OCI-LY7 (cell line): ENCODE measurements around the gene SLIT3. TPM values are rescaled to one million over a fixed set of nuclear protein-coding genes. Genes with fewer than 3 reads are reported as not detected.

Source experiments
- BruUV-seq: library from RNA; stranded (reverse); fragments of 400-500 nt; replicated peaks from 2 replicates; lab custom pipeline; 2021; lab: Mats Ljungman, UMichigan
- CTCF ChIA-PET: fragments of 300-600 bp; sonication (Branson Sonifier 250); formaldehyde crosslinking; loops from one replicate; lab custom pipeline; 2022; ENCODE audit warnings: antibody characterized with exemption; ENCODE audit not compliant: unreplicated experiment; lab: Charles Lee
- POLR2A ChIA-PET: fragments of 300-600 bp; sonication (Branson Sonifier 250); formaldehyde crosslinking; loops from one replicate; lab custom pipeline; 2022; ENCODE audit warnings: antibody characterized with exemption; lab: Charles Lee
- DNase-seq: peaks from one replicate; pipeline ENCODE4 v3.0.0-alpha.2; 2015; ENCODE audit warnings: low spot score
- H2AFZ ChIP-seq: fragments of 200-600 bp; sonication (generic), shearing (Covaris generic); 2 replicates; pipeline ENCODE4 v1.6.1; 2014; ENCODE audit warnings: mild to moderate bottlenecking, antibody characterized with exemption, low read length, moderate library complexity
- H3K27ac ChIP-seq: fragments of 200-600 bp; sonication (generic); 2 replicates; pipeline ENCODE4 v1.5.1; 2014; ENCODE audit warnings: mixed run types, low read depth, mild to moderate bottlenecking, moderate library complexity, low read length, inconsistent platforms; ENCODE audit not compliant: poor library complexity, severe bottlenecking
- H3K36me3 ChIP-seq: fragments of 200-600 bp; sonication (generic); 2 replicates; pipeline ENCODE4 v1.6.1; 2014; ENCODE audit warnings: mild to moderate bottlenecking, antibody characterized with exemption, low read length, moderate library complexity, mixed read lengths; ENCODE audit not compliant: insufficient read depth
- H3K4me1 ChIP-seq: fragments of 200-600 bp; sonication (generic); 2 replicates; pipeline ENCODE4 v1.5.1; 2014; ENCODE audit warnings: mild to moderate bottlenecking, low read length; ENCODE audit not compliant: insufficient read depth, poor library complexity, severe bottlenecking
- H3K4me2 ChIP-seq: fragments of 200-600 bp; sonication (generic); 2 replicates; pipeline ENCODE4 v1.6.1; 2014; ENCODE audit warnings: mild to moderate bottlenecking, low read length
- H3K4me3 ChIP-seq: fragments of 200-600 bp; sonication (generic); 2 replicates; pipeline ENCODE4 v1.5.1; 2014; ENCODE audit warnings: mild to moderate bottlenecking, low read depth, low read length; ENCODE audit not compliant: poor library complexity, severe bottlenecking
- H3K79me2 ChIP-seq: fragments of 200-600 bp; sonication (generic); 2 replicates; pipeline ENCODE4 v1.6.1; 2016; ENCODE audit warnings: low read depth, mild to moderate bottlenecking, low read length, moderate library complexity, mixed read lengths; ENCODE audit not compliant: insufficient read depth
- H3K9me2 ChIP-seq: fragments of 200-600 bp; sonication (generic); 2 replicates; pipeline ENCODE4 v1.6.1; 2016; ENCODE audit warnings: mild to moderate bottlenecking, low read length, mixed read lengths; ENCODE audit not compliant: insufficient read depth
- H3K9me3 ChIP-seq: fragments of 200-600 bp; sonication (generic); 2 replicates; pipeline ENCODE4 v1.6.1; 2014; ENCODE audit warnings: mild to moderate bottlenecking, mixed run types, low read length, mixed read lengths
- H4K20me1 ChIP-seq: fragments of 200-600 bp; sonication (generic); 2 replicates; pipeline ENCODE4 v1.6.1; 2014; ENCODE audit warnings: mild to moderate bottlenecking, antibody characterized with exemption, low read length, moderate library complexity, mixed read lengths; ENCODE audit not compliant: insufficient read depth
- EZH2phosphoT487 ChIP-seq: fragments of 200-600 bp; sonication (generic); IDR thresholded peaks from 2 replicates; pipeline ENCODE4 v1.6.1; 2018; ENCODE audit warnings: low read depth, borderline replicate concordance, mild to moderate bottlenecking, mixed run types, antibody characterized with exemption, low read length, moderate library complexity, mixed read lengths
- intact Hi-C: fragments of 100-400 bp; cut with micrococcal nuclease; formaldehyde crosslinking; loops from one replicate; pipeline ENCODE4 v1.10.0; 2022; ENCODE audit not compliant: unreplicated experiment
- total RNA-seq, 2 experiments: library from RNA; depleted of rRNA in 1 of 2; stranded (reverse); fragments of >200 nt in 1 of 2; shearing (Covaris generic) in 1 of 2; gene quantifications; 2 replicates each; pipeline ENCODE4 v1.2.3, GENCODE V29; 2014 to 2022
- TF ChIP-seq, protein P1 (sequence below): fragments of 200-600 bp; sonication (generic); conservative IDR thresholded peaks from 2 replicates; pipeline ENCODE4 v1.5.1; 2014; ENCODE audit warnings: mild to moderate bottlenecking, antibody characterized with exemption, low read length, moderate library complexity, mixed read lengths

The SLIT3 gene
- total RNA-seq, 2 experiments from 2014 or later, result not detected

DNA sequence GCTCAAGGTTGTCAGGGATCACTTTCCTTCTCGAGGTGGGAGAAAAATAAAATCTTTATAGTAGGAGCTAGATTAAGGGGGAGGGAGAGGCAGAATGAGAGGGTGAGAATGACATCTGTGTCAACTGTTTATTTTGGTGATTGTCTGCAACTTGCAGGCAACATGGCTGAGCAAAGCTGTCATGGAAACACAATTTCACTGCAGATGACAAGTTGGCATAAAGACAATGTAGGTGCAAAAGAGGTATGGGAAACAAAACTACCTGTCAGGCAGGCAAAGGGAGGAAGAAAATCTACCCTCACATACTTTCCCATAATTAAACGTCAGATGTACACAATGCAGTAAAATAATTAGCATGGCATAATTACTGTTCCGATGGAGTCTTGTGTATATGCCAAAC, 167.4 kb downstream of the SLIT3 start:
- no peak overlapping the region for H2AFZ ChIP-seq
- H3K4me1 ChIP-seq, result no peaks in the 10 kb centered on the region
- H3K4me2 ChIP-seq, result no peak overlapping the region
- no peak overlapping the region for H3K27ac ChIP-seq
- TF ChIP-seq, protein P1, sequence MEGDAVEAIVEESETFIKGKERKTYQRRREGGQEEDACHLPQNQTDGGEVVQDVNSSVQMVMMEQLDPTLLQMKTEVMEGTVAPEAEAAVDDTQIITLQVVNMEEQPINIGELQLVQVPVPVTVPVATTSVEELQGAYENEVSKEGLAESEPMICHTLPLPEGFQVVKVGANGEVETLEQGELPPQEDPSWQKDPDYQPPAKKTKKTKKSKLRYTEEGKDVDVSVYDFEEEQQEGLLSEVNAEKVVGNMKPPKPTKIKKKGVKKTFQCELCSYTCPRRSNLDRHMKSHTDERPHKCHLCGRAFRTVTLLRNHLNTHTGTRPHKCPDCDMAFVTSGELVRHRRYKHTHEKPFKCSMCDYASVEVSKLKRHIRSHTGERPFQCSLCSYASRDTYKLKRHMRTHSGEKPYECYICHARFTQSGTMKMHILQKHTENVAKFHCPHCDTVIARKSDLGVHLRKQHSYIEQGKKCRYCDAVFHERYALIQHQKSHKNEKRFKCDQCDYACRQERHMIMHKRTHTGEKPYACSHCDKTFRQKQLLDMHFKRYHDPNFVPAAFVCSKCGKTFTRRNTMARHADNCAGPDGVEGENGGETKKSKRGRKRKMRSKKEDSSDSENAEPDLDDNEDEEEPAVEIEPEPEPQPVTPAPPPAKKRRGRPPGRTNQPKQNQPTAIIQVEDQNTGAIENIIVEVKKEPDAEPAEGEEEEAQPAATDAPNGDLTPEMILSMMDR, result no peak
- no peak for TF ChIP-seq EZH2phosphoT487
- no peak for DNase-seq
- BruUV-seq, result no TSS peak
- POLR2A ChIA-PET, result no interaction called here
- intact Hi-C loops, result no loop called here
- H3K36me3 ChIP-seq, result no peaks in the 10 kb centered on the region
- no peak overlapping the region for H3K4me3 ChIP-seq
- H3K79me2 ChIP-seq, result no peaks in the 10 kb centered on the region
- CTCF ChIA-PET, result no interaction called here
- H4K20me1 ChIP-seq, result no peaks in the 10 kb centered on the region
- no peaks in the 10 kb centered on the region for H3K9me3 ChIP-seq
- no peaks in the 10 kb centered on the region for H3K9me2 ChIP-seq

DNA sequence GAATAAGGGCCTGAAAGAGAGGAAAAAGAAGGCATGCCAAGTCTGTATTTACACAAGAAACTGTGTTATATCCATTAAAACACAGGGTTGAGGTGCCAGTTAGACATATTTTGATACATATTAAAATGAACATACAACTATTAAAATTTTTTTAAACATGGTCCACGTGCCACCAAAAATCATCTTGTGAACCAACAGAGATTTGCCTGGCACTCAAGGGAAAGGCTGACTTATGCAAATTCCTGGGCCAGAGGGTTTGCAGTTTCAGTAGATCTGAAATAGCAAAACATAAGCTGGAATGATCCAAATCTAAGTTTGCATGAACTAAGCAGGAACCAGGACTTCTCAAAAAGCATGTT, 168.7 kb downstream of the SLIT3 start:
- H3K9me3 ChIP-seq, result no peaks in the 10 kb centered on the region
- ChIA-PET POLR2A (no interaction called here), CTCF (no interaction called here)
- no peaks in the 10 kb centered on the region for H4K20me1 ChIP-seq
- H3K9me2 ChIP-seq, result no peaks in the 10 kb centered on the region
- H2AFZ ChIP-seq, result no peak overlapping the region
- DNase-seq, result no peak
- H3K4me2 ChIP-seq, result no peak overlapping the region
- no TSS peak for BruUV-seq
- no peak overlapping the region for H3K4me3 ChIP-seq
- intact Hi-C loops, result no loop called here
- TF ChIP-seq, protein P1, result no peak
- no peak for TF ChIP-seq EZH2phosphoT487
- no peaks in the 10 kb centered on the region for H3K79me2 ChIP-seq
- no peaks in the 10 kb centered on the region for H3K36me3 ChIP-seq
- no peak overlapping the region for H3K27ac ChIP-seq
- H3K4me1 ChIP-seq, result peaks cover 5% of the 10 kb centered on the region

DNA sequence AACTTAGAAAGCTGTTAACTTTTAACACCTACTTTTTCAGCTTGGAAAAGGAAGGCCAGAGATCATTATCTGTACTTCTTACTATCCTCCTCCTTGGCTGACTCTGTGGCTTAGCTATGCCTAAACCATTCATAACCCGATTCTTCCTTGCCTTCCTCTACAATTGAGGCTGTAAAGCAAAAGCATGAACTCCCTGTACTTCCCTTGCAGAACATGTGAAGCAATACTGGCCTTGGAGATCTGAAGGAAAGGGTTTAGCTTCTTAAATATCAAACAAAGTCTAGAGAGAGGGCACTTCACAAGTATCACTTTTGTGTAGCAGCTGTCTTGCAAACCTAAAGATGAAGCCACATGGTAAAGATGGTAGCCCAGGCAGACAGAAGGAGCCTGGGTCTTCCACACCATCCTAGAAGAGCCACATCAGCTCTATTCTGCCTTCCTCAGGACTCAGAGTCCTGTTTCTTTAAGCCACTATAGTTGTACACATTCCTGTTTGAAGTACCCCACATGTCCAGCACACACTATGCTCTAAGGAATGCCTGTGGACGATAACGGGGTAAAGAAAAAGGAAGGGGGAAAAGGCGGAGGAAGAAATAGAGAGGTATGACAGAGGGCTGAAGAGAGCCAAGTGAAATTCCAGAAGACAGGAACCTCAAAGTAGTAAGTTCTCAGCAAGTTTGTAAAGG, 169.2 kb downstream of the SLIT3 start:
- no peak for TF ChIP-seq EZH2phosphoT487
- TF ChIP-seq, protein P1, result no peak
- no peaks in the 10 kb centered on the region for H3K9me2 ChIP-seq
- peaks cover 10% of the 10 kb centered on the region for H3K4me1 ChIP-seq
- no peak overlapping the region for H2AFZ ChIP-seq
- no TSS peak for BruUV-seq
- H3K4me3 ChIP-seq, result no peak overlapping the region
- CTCF ChIA-PET, result no interaction called here
- no peaks in the 10 kb centered on the region for H3K79me2 ChIP-seq
- H3K36me3 ChIP-seq, result no peaks in the 10 kb centered on the region
- DNase-seq, result no peak
- POLR2A ChIA-PET, result no interaction called here
- no peak overlapping the region for H3K27ac ChIP-seq
- H3K9me3 ChIP-seq, result no peaks in the 10 kb centered on the region
- no peaks in the 10 kb centered on the region for H4K20me1 ChIP-seq
- H3K4me2 ChIP-seq, result no peak overlapping the region
- intact Hi-C loops, result no loop called here
